SK-N-SH treated with all-trans-retinoic acid at 6 μM for 48 hours (cell line): ENCODE data around the gene JUND.

Experiments used
- ATAC-seq: fragments of 200-7000 bp; cut with Tn5 transposase; 3 replicates; pipeline ENCODE4 v1.9.1; 2020; ENCODE audit warnings: mild to moderate bottlenecking, moderate library complexity
- ARNTL ChIP-seq: fragments of 450-650 bp; formaldehyde crosslinking; IDR thresholded peaks from 2 replicates; pipeline ENCODE4 v1.5.0; 2020; ENCODE audit warnings: low read depth, mild to moderate bottlenecking, moderate library complexity, borderline replicate concordance
- BACH2 ChIP-seq: fragments of 250-450 bp; sonication (Bioruptor Pico); IDR thresholded peaks from 2 replicates; pipeline ENCODE4 v1.9.0; 2021; ENCODE audit warnings: mild to moderate bottlenecking, borderline replicate concordance
- CREB5 ChIP-seq: fragments of 250-450 bp; sonication (Bioruptor Pico); IDR thresholded peaks from 2 replicates; pipeline ENCODE4 v1.5.1; 2020; ENCODE audit warnings: low read depth, mild to moderate bottlenecking, moderate library complexity
- CSDC2 ChIP-seq: fragments of 250-450 bp; sonication (Bioruptor Pico); IDR thresholded peaks from 2 replicates; pipeline ENCODE4 v1.5.0; 2020; ENCODE audit warnings: mild to moderate bottlenecking, moderate library complexity
- CSRNP3 ChIP-seq: fragments of 250-450 bp; sonication (Bioruptor Pico); IDR thresholded peaks from 2 replicates; pipeline ENCODE4 v1.5.1; 2021; ENCODE audit warnings: mild to moderate bottlenecking, moderate library complexity
- ESRRG ChIP-seq: fragments of 250-450 bp; sonication (Bioruptor Pico); IDR thresholded peaks from 2 replicates; pipeline ENCODE4 v1.6.1; 2021; ENCODE audit warnings: mild to moderate bottlenecking
- GLIS3 ChIP-seq: fragments of 250-450 bp; sonication (Bioruptor Pico); IDR thresholded peaks from 2 replicates; pipeline ENCODE4 v1.5.0; 2020; ENCODE audit warnings: mild to moderate bottlenecking, moderate library complexity
- ISL1 ChIP-seq: fragments of 250-450 bp; sonication (Bioruptor Pico); IDR thresholded peaks from 2 replicates; pipeline ENCODE4 v2.1.2; 2022; ENCODE audit warnings: mild to moderate bottlenecking, moderate library complexity
- OSR1 ChIP-seq: fragments of 250-450 bp; sonication (Bioruptor Pico); IDR thresholded peaks from 2 replicates; pipeline ENCODE4 v1.8.0; 2022; ENCODE audit warnings: moderate library complexity, mild to moderate bottlenecking, inconsistent platforms
- PATZ1 ChIP-seq: fragments of 250-450 bp; sonication (Bioruptor Pico); IDR thresholded peaks from 2 replicates; pipeline ENCODE4 v1.8.0; 2020; ENCODE audit warnings: mild to moderate bottlenecking, moderate library complexity, borderline replicate concordance
- PPARA ChIP-seq: fragments of 250-450 bp; sonication (Bioruptor Pico); IDR thresholded peaks from 2 replicates; pipeline ENCODE4 v1.5.0; 2020; ENCODE audit warnings: mild to moderate bottlenecking, borderline replicate concordance
- RARB ChIP-seq: fragments of 250-450 bp; sonication (Bioruptor Pico); IDR thresholded peaks from 2 replicates; pipeline ENCODE4 v1.8.0; 2021; ENCODE audit warnings: mild to moderate bottlenecking, moderate library complexity
- SNAI2 ChIP-seq: fragments of 250-450 bp; sonication (Bioruptor Pico); IDR thresholded peaks from 2 replicates; pipeline ENCODE4 v1.5.0; 2020; ENCODE audit warnings: mild to moderate bottlenecking, moderate library complexity
- TCF4 ChIP-seq: fragments of 250-450 bp; sonication (Bioruptor Pico); IDR thresholded peaks from 2 replicates; pipeline ENCODE4 v1.8.0; 2021; ENCODE audit warnings: mild to moderate bottlenecking, moderate library complexity, borderline replicate concordance
- TOX ChIP-seq: fragments of 250-450 bp; sonication (Bioruptor Pico); IDR thresholded peaks from 2 replicates; pipeline ENCODE4 v1.8.0; 2021; ENCODE audit warnings: mild to moderate bottlenecking, moderate library complexity, borderline replicate concordance
- TSHZ2 ChIP-seq: fragments of 250-450 bp; sonication (Bioruptor Pico); IDR thresholded peaks from 2 replicates; pipeline ENCODE4 v1.5.0; 2020; ENCODE audit warnings: mild to moderate bottlenecking, moderate library complexity
- ZC3H10 ChIP-seq: fragments of 250-450 bp; sonication (Bioruptor Pico); IDR thresholded peaks from 2 replicates; pipeline ENCODE4 v1.5.1; 2021; ENCODE audit warnings: mild to moderate bottlenecking, moderate library complexity
- ZFP3 ChIP-seq: fragments of 250-450 bp; sonication (Bioruptor Pico); IDR thresholded peaks from 2 replicates; pipeline ENCODE4 v1.5.0; 2020; ENCODE audit warnings: mild to moderate bottlenecking, moderate library complexity
- ZFP30 ChIP-seq: fragments of 450-650 bp; formaldehyde crosslinking; IDR thresholded peaks from 2 replicates; pipeline ENCODE4 v1.5.0; 2022; ENCODE audit warnings: mild to moderate bottlenecking, moderate library complexity
- ZNF565 ChIP-seq: fragments of 450-650 bp; formaldehyde crosslinking; conservative IDR thresholded peaks from 2 replicates; pipeline ENCODE4 v1.5.0; 2020; ENCODE audit warnings: low read depth, mild to moderate bottlenecking, moderate library complexity
- ZNF70 ChIP-seq: fragments of 450-650 bp; formaldehyde crosslinking; IDR thresholded peaks from 2 replicates; pipeline ENCODE4 v1.5.0; 2020; ENCODE audit warnings: mild to moderate bottlenecking, moderate library complexity
- ZNF8 ChIP-seq: fragments of 450-650 bp; formaldehyde crosslinking; IDR thresholded peaks from 2 replicates; pipeline ENCODE4 v1.5.0; 2020; ENCODE audit warnings: mild to moderate bottlenecking, moderate library complexity

Gene JUND

GRCh38 chr19:18291019-18291524 lies 9.7 kb upstream of the JUND start:
- TF ChIP-seq SNAI2 (CRISPR knock-in tag) (no peak), ZFP3 (CRISPR knock-in tag) (no peak), ZNF70 (CRISPR knock-in tag) (no peak), CSDC2 (CRISPR knock-in tag) (no peak), ZC3H10 (CRISPR knock-in tag) (no peak), BACH2 (no peak), TCF4 (CRISPR knock-in tag) (no peak), ZFP30 (CRISPR knock-in tag) (no peak), ARNTL (no peak), ESRRG (CRISPR knock-in tag) (no peak)
- no peak for ATAC-seq

GRCh38 chr19:18290302-18291018 lies 9.0 kb upstream of the JUND start:
- TF ChIP-seq CSDC2 (CRISPR knock-in tag) (no peak), TSHZ2 (CRISPR knock-in tag) (no peak), RARB (CRISPR knock-in tag) (no peak), OSR1 (no peak), CREB5 (CRISPR knock-in tag) (no peak), ZNF8 (CRISPR knock-in tag) (no peak), CSRNP3 (CRISPR knock-in tag) (no peak), ARNTL (no peak), ISL1 (CRISPR knock-in tag) (no peak), ZNF565 (no peak), ESRRG (CRISPR knock-in tag) (no peak), TOX (CRISPR knock-in tag) (no peak), SNAI2 (CRISPR knock-in tag) (no peak), ZFP30 (CRISPR knock-in tag) (no peak), PPARA (no peak), ZC3H10 (CRISPR knock-in tag) (no peak), ZFP3 (CRISPR knock-in tag) (no peak), ZNF70 (CRISPR knock-in tag) (no peak), PATZ1 (CRISPR knock-in tag) (no peak)
- no peak for ATAC-seq

GRCh38 chr19:18289471-18290301 lies 8.3 kb upstream of the JUND start:
- ATAC-seq, result no peak
- no peak for TF ChIP-seq ISL1 (CRISPR knock-in tag)
- no peak for TF ChIP-seq CREB5 (CRISPR knock-in tag)
- TF ChIP-seq ZC3H10 (CRISPR knock-in tag), result no peak
- TF ChIP-seq ZNF8 (CRISPR knock-in tag), result no peak
- no peak for TF ChIP-seq ARNTL
- no peak for TF ChIP-seq ESRRG (CRISPR knock-in tag)
- TF ChIP-seq OSR1, result no peak
- TF ChIP-seq TOX (CRISPR knock-in tag), result no peak
- no peak for TF ChIP-seq ZFP30 (CRISPR knock-in tag)
- TF ChIP-seq ZNF565, result no peak
- TF ChIP-seq GLIS3 (CRISPR knock-in tag), result no peak
- TF ChIP-seq ZFP3 (CRISPR knock-in tag), result no peak
- TF ChIP-seq CSRNP3 (CRISPR knock-in tag), result no peak
- TF ChIP-seq ZNF70 (CRISPR knock-in tag), result no peak
- TF ChIP-seq CSDC2 (CRISPR knock-in tag), result no peak
- no peak for TF ChIP-seq TCF4 (CRISPR knock-in tag)
- TF ChIP-seq RARB (CRISPR knock-in tag), result no peak
- no peak for TF ChIP-seq SNAI2 (CRISPR knock-in tag)
- no peak for TF ChIP-seq PPARA
